ENCODE results near the gene GRK5.

- TF ChIP-seq GATA3 (IDR thresholded peaks at IDR 0.05; ENCODE audit: low read depth, low read length) (no peak), GATA2 (IDR thresholded peaks at IDR 0.05; ENCODE audit: low read depth, low read length) (no peak)
Observed at GRCh38 chr10:119176166-119176565, 31.2 kb upstream of the GRK5 start.

All from SH-SY5Y (cell line).